H9 (cell line): ENCODE results near the gene PEX5. TPM values are rescaled to one million over a fixed set of nuclear protein-coding genes. Genes with fewer than 3 reads are reported as not detected.

Experiments used
- DNase-seq: peaks from one replicate; pipeline ENCODE4 v3.0.0-alpha.2; 2017
- H2AFZ ChIP-seq: one replicate; pipeline ENCODE4 v1.6.1; 2013; ENCODE audit warnings: mild to moderate bottlenecking, low read length, control low read depth, moderate library complexity
- H2AK5ac ChIP-seq: 2 replicates; pipeline ENCODE4 v1.6.1; 2013; ENCODE audit warnings: low read length, control low read depth, mixed read lengths; ENCODE audit not compliant: insufficient read length
- H2BK120ac ChIP-seq: one replicate; pipeline ENCODE4 v1.6.1; 2013; ENCODE audit warnings: low read depth, mild to moderate bottlenecking, low read length, control low read depth, inconsistent platforms; ENCODE audit not compliant: poor library complexity, severe bottlenecking
- H2BK12ac ChIP-seq: 2 replicates; pipeline ENCODE4 v1.6.1; 2013; ENCODE audit warnings: low read length, control low read depth, mixed read lengths, low read depth; ENCODE audit not compliant: insufficient read length
- H2BK15ac ChIP-seq: 2 replicates; pipeline ENCODE4 v1.6.1; 2013; ENCODE audit warnings: low read depth, low read length, control low read depth
- H2BK20ac ChIP-seq: one replicate; pipeline ENCODE4 v1.6.1; 2013; ENCODE audit warnings: low read depth, mild to moderate bottlenecking, low read length, control low read depth, inconsistent platforms; ENCODE audit not compliant: poor library complexity, severe bottlenecking
- H2BK5ac ChIP-seq: 2 replicates; pipeline ENCODE4 v1.6.1; 2013; ENCODE audit warnings: low read length, control low read depth, mixed read lengths; ENCODE audit not compliant: insufficient read length
- H3K14ac ChIP-seq: 2 replicates; pipeline ENCODE4 v1.6.1; 2013; ENCODE audit warnings: low read length, control low read depth; ENCODE audit not compliant: insufficient read depth
- H3K18ac ChIP-seq: 2 replicates; pipeline ENCODE4 v1.6.1; 2013; ENCODE audit warnings: low read depth, mild to moderate bottlenecking, mixed read lengths, low read length, control low read depth; ENCODE audit not compliant: insufficient read length
- H3K23ac ChIP-seq: 2 replicates; pipeline ENCODE4 v1.6.1; 2013; ENCODE audit warnings: low read length, control low read depth, mixed read lengths, low read depth; ENCODE audit not compliant: insufficient read length
- H3K23me2 ChIP-seq: 2 replicates; pipeline ENCODE4 v1.6.1; 2013; ENCODE audit warnings: low read depth, mild to moderate bottlenecking, mixed read lengths, low read length, control low read depth; ENCODE audit not compliant: insufficient read length, poor library complexity, severe bottlenecking
- H3K27ac ChIP-seq: 2 replicates; pipeline ENCODE4 v1.5.1; 2013; ENCODE audit warnings: low read length, control low read depth, mixed read lengths, low read depth; ENCODE audit not compliant: insufficient read length
- H3K27me3 ChIP-seq: 2 replicates; pipeline ENCODE4 v1.6.1; 2013; ENCODE audit warnings: low read length, control low read depth, inconsistent platforms; ENCODE audit not compliant: insufficient read depth
- H3K4ac ChIP-seq: 2 replicates; pipeline ENCODE4 v1.6.1; 2013; ENCODE audit warnings: low read depth, mild to moderate bottlenecking, control low read depth, inconsistent platforms, low read length, moderate library complexity
- H3K4me1 ChIP-seq: 2 replicates; pipeline ENCODE4 v1.6.1; 2013; ENCODE audit warnings: low read length, control low read depth, inconsistent platforms; ENCODE audit not compliant: insufficient read depth
- H3K4me2 ChIP-seq: 2 replicates; pipeline ENCODE4 v1.6.1; 2013; ENCODE audit warnings: low read length, control low read depth, mixed read lengths; ENCODE audit not compliant: insufficient read length, insufficient read depth
- H3K56ac ChIP-seq: 2 replicates; pipeline ENCODE4 v1.6.1; 2013; ENCODE audit warnings: low read depth, mild to moderate bottlenecking, mixed read lengths, low read length, control low read depth; ENCODE audit not compliant: insufficient read length
- H3K79me1 ChIP-seq: 2 replicates; pipeline ENCODE4 v1.6.1; 2013; ENCODE audit warnings: low read depth, mild to moderate bottlenecking, moderate library complexity, low read length, control low read depth, inconsistent platforms; ENCODE audit not compliant: insufficient read depth, poor library complexity, severe bottlenecking
- H3K79me2 ChIP-seq: 2 replicates; pipeline ENCODE4 v1.6.1; 2013; ENCODE audit warnings: low read length, control low read depth, inconsistent platforms; ENCODE audit not compliant: insufficient read depth
- H3K9ac ChIP-seq: 2 replicates; pipeline ENCODE4 v1.6.1; 2013; ENCODE audit warnings: low read length, control low read depth, mixed read lengths; ENCODE audit not compliant: insufficient read length; ENCODE audit errors: extremely low read depth
- H3K9me3 ChIP-seq: one replicate; pipeline ENCODE4 v1.6.1; 2013; ENCODE audit warnings: low read depth, low read length, inconsistent platforms; ENCODE audit not compliant: control insufficient read depth
- H3T11ph ChIP-seq: one replicate; pipeline ENCODE4 v1.6.1; 2013; ENCODE audit warnings: mild to moderate bottlenecking, low read length, control low read depth, inconsistent platforms
- H4K20me1 ChIP-seq: one replicate; pipeline ENCODE4 v1.6.1; 2013; ENCODE audit not compliant: control insufficient read depth, insufficient read length, insufficient read depth
- H4K5ac ChIP-seq: 2 replicates; pipeline ENCODE4 v1.6.1; 2013; ENCODE audit warnings: low read depth, mild to moderate bottlenecking, mixed read lengths, low read length, control low read depth; ENCODE audit not compliant: insufficient read length
- H4K8ac ChIP-seq: replicated peaks from 2 replicates; pipeline ENCODE4 v1.6.1; 2013; ENCODE audit warnings: low read length, control low read depth, mixed read lengths, low read depth; ENCODE audit not compliant: insufficient read length
- H4K91ac ChIP-seq: 2 replicates; pipeline ENCODE4 v1.6.1; 2013; ENCODE audit warnings: low read depth, mild to moderate bottlenecking, moderate library complexity, mixed read lengths, low read length, control low read depth; ENCODE audit not compliant: insufficient read length
- H3K27ac Mint-ChIP-seq, 3 experiments: 2 replicates in 2 of 3; 3 replicates in 1 of 3; pipeline ENCODE4 v1.8.0; 2020 to 2021; ENCODE audit warnings: mixed read lengths in 3 of 3, mild to moderate bottlenecking in 1 of 3, moderate library complexity in 1 of 3
- H3K27me3 Mint-ChIP-seq: 2 replicates; pipeline ENCODE4 v1.8.0; 2021; ENCODE audit warnings: low read depth, mild to moderate bottlenecking, moderate library complexity, mixed read lengths
- H3K36me3 Mint-ChIP-seq, 3 experiments: 2 replicates in 2 of 3; 3 replicates in 1 of 3; pipeline ENCODE4 v1.8.0; 2020 to 2021; ENCODE audit warnings: low read depth in 3 of 3, mixed read lengths in 3 of 3; ENCODE audit not compliant: insufficient read depth in 1 of 3
- H3K4me1 Mint-ChIP-seq, 2 experiments: 2 replicates each; pipeline ENCODE4 v1.8.0; 2020; ENCODE audit warnings: mixed read lengths in 2 of 2
- H3K4me3 Mint-ChIP-seq, 2 experiments: 2 replicates in 1 of 2; 3 replicates in 1 of 2; pipeline ENCODE4 v1.8.0; 2020 to 2021; ENCODE audit warnings: mild to moderate bottlenecking in 2 of 2, mixed read lengths in 2 of 2, moderate library complexity in 1 of 2
- H3K9me3 Mint-ChIP-seq, 2 experiments: 2 replicates in 1 of 2; 3 replicates in 1 of 2; pipeline ENCODE4 v1.8.0; 2020; ENCODE audit warnings: mild to moderate bottlenecking in 2 of 2, mixed read lengths in 2 of 2, moderate library complexity in 1 of 2
- CTCF ChIP-seq: fragments of 200-600 bp; sonication (generic); conservative IDR thresholded peaks from 3 replicates; pipeline ENCODE4 v1.8.0; 2021; ENCODE audit warnings: antibody characterized with exemption, mild to moderate bottlenecking
- WGBS: extraction: QIAGEN DNeasy Blood & Tissue Kit; methylation state at CpG from one replicate; pipeline ENCODE4 v1.1.7; 2013; ENCODE audit warnings: missing lambda C conversion rate, low lambda C conversion rate, mixed read lengths; ENCODE audit not compliant: insufficient read length; ENCODE audit errors: extremely low coverage; 5-methylcytosine and 5-hydroxymethylcytosine counted together
- total RNA-seq: library from RNA; stranded (reverse); gene quantifications from 2 replicates; pipeline ENCODE4 v1.2.1, GENCODE V29; 2021

The PEX5 gene
- total RNA-seq, 1 experiment from 2014 or later, result 40.5 TPM

DNA sequence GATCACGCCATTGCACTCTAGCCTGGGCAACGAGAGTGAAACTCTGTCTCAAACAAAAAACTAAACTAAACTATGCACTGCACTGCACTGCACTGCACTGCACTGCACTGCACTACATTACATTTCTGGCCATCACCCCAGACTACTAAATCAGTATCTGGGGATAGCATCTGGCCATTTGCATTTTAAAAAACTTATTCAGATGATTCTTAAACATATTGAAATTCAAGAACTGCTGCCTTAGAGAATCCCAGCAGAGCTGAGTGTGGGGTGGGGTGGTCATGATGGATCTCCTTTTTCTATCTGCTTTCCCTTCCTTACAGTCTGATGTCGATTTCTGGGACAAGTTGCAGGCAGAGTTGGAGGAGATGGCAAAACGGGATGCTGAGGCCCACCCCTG lies 13.6 kb downstream of the PEX5 start:
- H3K27me3 ChIP-seq, result no peaks in the 10 kb centered on the region
- H4K20me1 ChIP-seq, result no peaks in the 10 kb centered on the region
- H4K91ac ChIP-seq, result no peak overlapping the region
- H3K56ac ChIP-seq, result no peak overlapping the region
- H3K23me2 ChIP-seq, result no peaks in the 10 kb centered on the region
- H3K4me1 Mint-ChIP-seq, result peaks cover 0 to 4% of the 10 kb centered on the region in 2 experiments; a peak in 2 of 4 replicates
- H4K5ac ChIP-seq, result no peak overlapping the region
- no peaks in the 10 kb centered on the region for H3K9me3 ChIP-seq
- no peak for DNase-seq
- H3K27ac ChIP-seq, result no peak overlapping the region
- no peak overlapping the region for H3K9ac ChIP-seq
- no peak overlapping the region for H3K23ac ChIP-seq
- no peak for TF ChIP-seq CTCF
- H2BK12ac ChIP-seq, result no peak overlapping the region
- no peak overlapping the region for H3T11ph ChIP-seq
- no peak overlapping the region for H3K4me3 Mint-ChIP-seq
- no peak overlapping the region for H2BK20ac ChIP-seq
- no peak overlapping the region for H2BK5ac ChIP-seq
- peaks cover 69 to 94% (median 83%) of the 10 kb centered on the region in 3 experiments for H3K36me3 Mint-ChIP-seq
- H3K79me2 ChIP-seq, result no peaks in the 10 kb centered on the region
- H3K79me1 ChIP-seq, result no peaks in the 10 kb centered on the region
- no peak overlapping the region for H2AFZ ChIP-seq
- no peak overlapping the region for H3K27ac Mint-ChIP-seq
- H3K18ac ChIP-seq, result no peak overlapping the region
- no peak overlapping the region for H3K4ac ChIP-seq
- no peak overlapping the region for H3K14ac ChIP-seq
- no peaks in the 10 kb centered on the region for H3K4me1 ChIP-seq
- peaks cover 7 to 13% of the 10 kb centered on the region in 2 experiments for H3K9me3 Mint-ChIP-seq
- no peak overlapping the region for H4K8ac ChIP-seq
- no peak overlapping the region for H2BK15ac ChIP-seq
- WGBS, result no CpG with 5 or more reads among the region's 4 CpGs
- H2AK5ac ChIP-seq, result no peak overlapping the region
- no peak overlapping the region for H2BK120ac ChIP-seq
- H3K4me2 ChIP-seq, result no peak overlapping the region
- H3K27me3 Mint-ChIP-seq, result no peaks in the 10 kb centered on the region
